D721Med (cell line): Measurements from ENCODE around the gene PRR5L.

Source experiments
- DNase-seq: peaks from one replicate; pipeline ENCODE4 v3.0.0; 2011; ENCODE audit warnings: low spot score; ENCODE audit not compliant: insufficient read length
- FAIRE-seq: peaks from 2 replicates; lab custom pipeline; 2011; peaks lifted over from hg19 to GRCh38; lab: Jason Lieb, UNC
- TF ChIP-seq, protein P1 (sequence below): IDR thresholded peaks from 2 replicates; pipeline ENCODE4 v1.5.1; 2012; ENCODE audit warnings: mild to moderate bottlenecking, control low read depth; ENCODE audit not compliant: insufficient read depth; ENCODE audit errors: missing control alignments

The PRR5L gene

DNA sequence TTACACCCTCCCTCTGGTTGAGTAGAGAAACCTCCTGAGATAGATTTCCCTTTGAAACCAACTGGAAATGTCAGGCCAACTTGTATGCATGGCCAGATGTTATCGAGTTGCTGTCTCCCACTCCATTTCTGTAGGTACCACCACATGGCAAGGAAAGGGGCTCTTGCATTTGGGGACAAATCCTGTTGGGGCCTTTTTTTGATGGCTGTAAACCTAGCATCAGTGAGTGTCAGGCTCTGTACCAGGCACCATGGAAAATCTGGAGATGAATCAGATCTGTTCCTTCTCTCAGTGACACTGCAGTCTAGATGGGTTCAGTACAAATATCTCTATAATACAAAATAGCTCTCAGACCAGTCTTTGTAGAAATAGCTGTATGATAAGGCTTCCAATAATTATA lies 155.6 kb downstream of the PRR5L start:
- FAIRE-seq (no peak), DNase-seq (no peak)
- TF ChIP-seq, protein P1, sequence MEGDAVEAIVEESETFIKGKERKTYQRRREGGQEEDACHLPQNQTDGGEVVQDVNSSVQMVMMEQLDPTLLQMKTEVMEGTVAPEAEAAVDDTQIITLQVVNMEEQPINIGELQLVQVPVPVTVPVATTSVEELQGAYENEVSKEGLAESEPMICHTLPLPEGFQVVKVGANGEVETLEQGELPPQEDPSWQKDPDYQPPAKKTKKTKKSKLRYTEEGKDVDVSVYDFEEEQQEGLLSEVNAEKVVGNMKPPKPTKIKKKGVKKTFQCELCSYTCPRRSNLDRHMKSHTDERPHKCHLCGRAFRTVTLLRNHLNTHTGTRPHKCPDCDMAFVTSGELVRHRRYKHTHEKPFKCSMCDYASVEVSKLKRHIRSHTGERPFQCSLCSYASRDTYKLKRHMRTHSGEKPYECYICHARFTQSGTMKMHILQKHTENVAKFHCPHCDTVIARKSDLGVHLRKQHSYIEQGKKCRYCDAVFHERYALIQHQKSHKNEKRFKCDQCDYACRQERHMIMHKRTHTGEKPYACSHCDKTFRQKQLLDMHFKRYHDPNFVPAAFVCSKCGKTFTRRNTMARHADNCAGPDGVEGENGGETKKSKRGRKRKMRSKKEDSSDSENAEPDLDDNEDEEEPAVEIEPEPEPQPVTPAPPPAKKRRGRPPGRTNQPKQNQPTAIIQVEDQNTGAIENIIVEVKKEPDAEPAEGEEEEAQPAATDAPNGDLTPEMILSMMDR, result no peak

DNA sequence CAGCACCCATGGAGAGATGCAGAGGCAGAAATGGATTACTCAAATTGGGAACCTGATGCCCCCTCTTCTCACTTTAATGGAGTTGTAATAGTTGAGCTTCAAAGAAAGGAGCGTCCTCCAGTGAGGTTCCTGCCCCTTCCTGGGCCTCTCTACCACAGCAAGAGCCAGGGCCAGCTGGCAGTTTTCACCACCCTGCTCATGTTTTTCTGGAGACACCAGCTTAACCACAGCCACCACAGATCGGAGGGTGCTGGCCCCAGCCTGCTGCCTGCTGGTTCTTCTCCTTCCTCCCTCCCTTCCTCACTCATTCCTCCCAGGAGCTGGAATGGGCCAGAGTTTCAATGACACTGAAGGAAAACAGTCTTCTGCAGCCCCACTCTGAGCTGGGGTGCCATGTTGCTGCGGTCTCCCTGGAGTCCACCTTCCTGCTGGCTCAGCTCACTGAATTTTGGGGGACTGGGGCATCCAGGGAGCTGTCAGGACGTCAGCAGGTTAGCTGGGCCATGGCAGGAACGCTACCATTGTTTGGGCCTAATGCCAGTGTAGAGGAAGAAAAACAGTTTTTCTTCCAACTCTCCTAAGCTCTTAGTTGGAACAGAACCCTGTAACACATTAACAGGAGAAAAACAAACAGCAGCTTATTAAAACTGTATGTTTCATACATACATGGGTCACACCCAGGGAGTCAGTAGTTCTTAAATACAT lies 156.3 kb downstream of the PRR5L start:
- TF ChIP-seq, protein P1, result no peak
- no peak for DNase-seq
- FAIRE-seq, result no peak

DNA sequence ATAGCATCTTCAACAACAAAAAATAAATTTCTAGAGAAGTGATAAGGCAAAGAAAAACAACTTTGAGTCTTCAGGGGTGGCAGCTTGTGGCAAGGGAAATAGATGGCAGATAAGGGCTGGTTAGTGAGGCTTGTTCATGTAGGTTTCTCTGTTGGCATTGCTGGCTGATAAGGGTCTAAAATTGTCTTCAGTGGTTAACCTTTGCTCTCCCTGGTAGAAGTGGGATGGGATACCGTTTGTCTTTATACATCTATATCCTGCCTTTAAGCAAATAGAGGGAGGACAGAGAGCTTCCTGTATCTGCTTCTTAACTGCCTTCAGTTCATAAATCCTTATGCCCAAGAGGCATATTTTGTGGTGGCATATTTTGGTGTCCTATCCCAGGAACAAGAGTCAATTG lies 156.9 kb downstream of the PRR5L start:
- no peak for FAIRE-seq
- no peak for DNase-seq
- TF ChIP-seq, protein P1, result no peak

DNA sequence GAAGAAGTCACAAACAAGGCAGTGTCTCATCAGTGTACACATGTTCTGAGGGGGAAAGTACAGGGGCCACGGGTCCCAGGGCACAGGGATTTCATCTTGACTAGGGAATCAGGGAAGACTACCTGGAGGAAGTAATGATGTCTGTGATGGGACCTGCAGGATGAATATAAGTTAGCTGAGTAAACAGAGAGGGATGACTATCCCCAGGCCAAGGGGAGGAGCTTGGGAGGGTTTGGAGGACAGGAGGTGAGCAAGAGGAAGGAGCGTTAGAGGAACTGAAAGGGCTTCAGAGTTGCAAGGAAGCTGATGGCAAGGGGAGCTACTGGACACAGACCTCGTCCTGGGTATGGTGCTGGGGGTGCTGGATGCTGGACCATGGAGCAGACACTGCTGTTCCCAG lies 157.6 kb downstream of the PRR5L start:
- no peak for DNase-seq
- FAIRE-seq, result no peak
- TF ChIP-seq, protein P1, result no peak

DNA sequence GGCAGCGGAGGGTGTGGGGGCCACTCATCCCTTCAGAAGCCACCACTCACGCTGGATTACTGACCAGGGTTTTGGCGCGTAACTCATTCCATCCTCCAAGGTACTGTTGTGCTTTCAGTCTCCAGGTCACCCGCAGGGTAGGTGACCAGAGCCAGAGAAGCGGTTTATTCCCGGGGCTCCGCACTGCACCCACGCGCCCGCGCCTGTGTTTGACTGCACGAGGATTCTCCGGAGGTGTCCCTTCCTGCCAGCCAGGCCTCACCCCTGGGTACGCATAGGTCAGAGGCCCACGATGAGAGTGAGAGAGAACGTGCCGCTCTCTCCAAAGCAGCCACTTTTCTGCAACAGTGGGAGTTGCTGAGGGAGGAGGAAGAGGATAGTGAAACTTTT lies 158.5 kb downstream of the PRR5L start:
- DNase-seq, result no peak
- TF ChIP-seq, protein P1, result no peak
- FAIRE-seq, result no peak

DNA sequence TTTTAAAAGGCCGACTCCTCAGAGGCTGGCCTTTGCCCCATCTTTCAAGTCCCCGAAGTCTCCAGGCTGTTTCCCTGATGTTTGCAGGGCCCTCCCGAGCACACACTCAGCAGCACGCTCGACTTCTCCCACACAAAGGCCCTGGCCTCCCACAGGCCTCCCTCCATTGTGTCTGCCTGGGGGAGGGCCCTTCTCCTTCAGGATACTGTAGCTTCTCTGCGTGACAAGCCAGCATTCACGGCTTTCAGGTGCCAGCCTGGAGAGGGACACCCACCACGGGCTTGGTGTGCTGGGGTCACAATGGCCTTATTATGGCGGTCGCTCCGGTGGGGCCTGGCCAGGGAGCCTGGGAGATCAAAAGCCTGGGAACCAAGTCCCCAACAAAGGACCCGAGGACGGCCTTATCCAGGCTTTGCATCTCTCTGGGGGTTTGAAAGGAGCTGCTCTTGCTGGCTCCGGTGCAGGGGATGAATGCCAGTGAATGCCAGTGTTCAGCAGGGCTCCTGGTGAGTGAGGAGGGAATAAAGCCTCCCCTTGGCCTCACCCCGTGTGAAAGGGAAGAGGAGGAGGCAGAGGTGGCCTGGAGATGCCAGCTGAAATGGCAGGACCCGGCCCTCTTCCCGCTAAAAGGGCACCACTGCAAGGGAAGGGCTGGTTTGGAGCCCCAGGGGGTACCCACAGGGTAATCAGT lies 159.0 kb downstream of the PRR5L start:
- FAIRE-seq, result no peak
- TF ChIP-seq, protein P1, result no peak
- DNase-seq, result no peak

DNA sequence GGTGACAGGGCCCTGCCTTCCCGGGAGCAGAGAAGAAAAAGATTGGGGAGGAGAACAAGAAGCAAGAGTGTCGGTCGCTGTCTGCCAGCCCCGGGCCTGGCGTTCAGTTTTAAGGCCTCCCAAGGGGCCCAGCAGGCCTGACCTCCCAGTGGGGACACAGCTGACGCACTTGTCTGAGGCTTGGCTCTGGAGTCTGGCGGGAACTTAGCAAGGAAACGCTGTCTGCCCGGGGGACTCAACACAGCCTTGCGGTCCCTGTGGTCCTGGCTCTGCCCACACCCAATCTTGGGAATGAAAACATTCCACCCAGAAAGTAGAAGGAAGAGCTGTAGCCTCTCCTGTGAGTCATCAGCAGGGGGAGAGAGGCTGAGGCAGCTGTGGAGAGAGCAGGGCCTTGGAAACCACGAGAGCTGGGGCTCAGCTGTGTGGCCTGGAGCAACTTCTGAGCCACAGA lies 159.6 kb downstream of the PRR5L start:
- FAIRE-seq (no peak), DNase-seq (no peak)
- TF ChIP-seq, protein P1, result no peak
